AG04450 (cell line): ENCODE results near the gene CDK14. TPM values are rescaled to one million over a fixed set of nuclear protein-coding genes. Genes with fewer than 3 reads are reported as not detected.

Experiments used
- CTCF ChIA-PET: fragments of 300-600, 350-600 bp; formaldehyde crosslinking; extraction: SDS; loops from one replicate; lab custom pipeline; 2022; ENCODE audit warnings: antibody characterized with exemption, inconsistent platforms; lab: Charles Lee
- POLR2A ChIA-PET: fragments of 350-600 bp; formaldehyde crosslinking; extraction: SDS; loops from one replicate; lab custom pipeline; 2021; ENCODE audit warnings: antibody characterized with exemption, inconsistent platforms; lab: Yijun Ruan, JAX
- DNase-seq: peaks from one replicate; pipeline ENCODE4 v3.0.0-alpha.2; 2011; ENCODE audit warnings: low read depth, low spot score
- H3K27ac ChIP-seq: one replicate; pipeline ENCODE4 v1.5.1; 2012; ENCODE audit warnings: low read depth, low read length, control low read depth
- H3K27me3 ChIP-seq: one replicate; pipeline ENCODE4 v1.6.0; 2012; ENCODE audit warnings: low read length; ENCODE audit not compliant: control insufficient read depth, insufficient read depth
- H3K4me3 ChIP-seq: 2 replicates; pipeline ENCODE4 v1.5.1; 2011; ENCODE audit warnings: mild to moderate bottlenecking, low read depth, low read length, control low read depth
- H3K9me3 ChIP-seq: 2 replicates; pipeline ENCODE4 v1.5.1; 2012; ENCODE audit warnings: low read length; ENCODE audit not compliant: control insufficient read depth, insufficient read depth
- polyA plus RNA-seq: library from polyadenylated mRNA; depleted of rRNA; stranded (reverse); fragments of >200 nt; gene quantifications from 2 replicates; pipeline ENCODE4 v1.2.3, GENCODE V29; 2011
- TF ChIP-seq, protein P1 (sequence below): IDR thresholded peaks from 2 replicates; pipeline ENCODE4 v1.5.1; 2011; ENCODE audit warnings: low read depth, low read length, control low read depth, inconsistent platforms

The CDK14 gene
- polyA plus RNA-seq, 1 experiment: 28.4 TPM

DNA sequence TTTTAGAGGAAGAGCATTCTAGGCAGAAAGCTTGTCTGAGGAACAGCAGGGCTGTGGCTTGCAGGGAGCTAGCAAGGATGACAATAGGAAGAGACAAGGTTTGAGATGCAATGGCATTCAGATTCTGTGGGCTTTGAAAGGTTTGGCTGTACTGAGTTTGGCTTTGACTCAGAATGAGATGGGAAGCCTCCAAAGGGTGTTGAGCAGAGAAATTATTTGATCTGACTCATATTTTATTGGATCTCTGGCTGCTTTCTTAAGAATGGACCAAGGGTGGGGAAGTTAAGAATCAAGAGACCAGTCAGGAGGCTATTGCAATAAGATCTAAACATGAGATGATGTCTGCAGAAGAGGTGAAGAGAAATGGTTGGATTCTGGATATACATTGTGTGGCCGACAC is 273.2 kb downstream of the CDK14 start:
- Histone ChIP-seq H3K4me3 (no peak overlapping the region), H3K27me3 (no peaks in the 10 kb centered on the region), H3K9me3 (no peaks in the 10 kb centered on the region), H3K27ac (no peak overlapping the region)
- ChIA-PET POLR2A (no interaction called here), CTCF (no interaction called here)
- TF ChIP-seq, protein P1, sequence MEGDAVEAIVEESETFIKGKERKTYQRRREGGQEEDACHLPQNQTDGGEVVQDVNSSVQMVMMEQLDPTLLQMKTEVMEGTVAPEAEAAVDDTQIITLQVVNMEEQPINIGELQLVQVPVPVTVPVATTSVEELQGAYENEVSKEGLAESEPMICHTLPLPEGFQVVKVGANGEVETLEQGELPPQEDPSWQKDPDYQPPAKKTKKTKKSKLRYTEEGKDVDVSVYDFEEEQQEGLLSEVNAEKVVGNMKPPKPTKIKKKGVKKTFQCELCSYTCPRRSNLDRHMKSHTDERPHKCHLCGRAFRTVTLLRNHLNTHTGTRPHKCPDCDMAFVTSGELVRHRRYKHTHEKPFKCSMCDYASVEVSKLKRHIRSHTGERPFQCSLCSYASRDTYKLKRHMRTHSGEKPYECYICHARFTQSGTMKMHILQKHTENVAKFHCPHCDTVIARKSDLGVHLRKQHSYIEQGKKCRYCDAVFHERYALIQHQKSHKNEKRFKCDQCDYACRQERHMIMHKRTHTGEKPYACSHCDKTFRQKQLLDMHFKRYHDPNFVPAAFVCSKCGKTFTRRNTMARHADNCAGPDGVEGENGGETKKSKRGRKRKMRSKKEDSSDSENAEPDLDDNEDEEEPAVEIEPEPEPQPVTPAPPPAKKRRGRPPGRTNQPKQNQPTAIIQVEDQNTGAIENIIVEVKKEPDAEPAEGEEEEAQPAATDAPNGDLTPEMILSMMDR: no peak
- DNase-seq: no peak

DNA sequence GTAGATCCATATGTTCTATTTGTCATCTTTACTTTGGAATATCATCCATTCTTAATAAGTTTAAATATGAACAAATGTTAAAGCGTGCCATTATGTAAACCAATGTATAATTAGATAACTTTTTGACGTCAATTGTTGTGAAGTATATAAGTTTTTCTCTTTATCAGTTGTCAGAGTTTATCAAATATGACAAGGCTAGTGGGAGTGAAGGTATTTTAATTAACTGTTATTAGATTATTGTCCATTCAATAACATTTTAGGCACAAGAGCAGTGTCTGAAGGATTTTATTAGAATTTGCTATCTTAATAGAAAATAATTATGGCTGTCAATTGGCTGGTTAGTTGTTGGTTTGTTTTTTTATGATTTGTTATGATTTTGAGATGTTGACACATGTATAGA is 280.6 kb downstream of the CDK14 start:
- ChIA-PET POLR2A (no interaction called here), CTCF (interaction anchor here (1.0 kb wide), 1 partner anchor 15 kb away, joined by 3 read pairs; no protein-coding TSS in a partner anchor)
- Histone ChIP-seq H3K27me3 (no peaks in the 10 kb centered on the region), H3K9me3 (no peaks in the 10 kb centered on the region), H3K27ac (no peak overlapping the region), H3K4me3 (no peak overlapping the region)
- TF ChIP-seq, protein P1: no peak
- DNase-seq: no peak

DNA sequence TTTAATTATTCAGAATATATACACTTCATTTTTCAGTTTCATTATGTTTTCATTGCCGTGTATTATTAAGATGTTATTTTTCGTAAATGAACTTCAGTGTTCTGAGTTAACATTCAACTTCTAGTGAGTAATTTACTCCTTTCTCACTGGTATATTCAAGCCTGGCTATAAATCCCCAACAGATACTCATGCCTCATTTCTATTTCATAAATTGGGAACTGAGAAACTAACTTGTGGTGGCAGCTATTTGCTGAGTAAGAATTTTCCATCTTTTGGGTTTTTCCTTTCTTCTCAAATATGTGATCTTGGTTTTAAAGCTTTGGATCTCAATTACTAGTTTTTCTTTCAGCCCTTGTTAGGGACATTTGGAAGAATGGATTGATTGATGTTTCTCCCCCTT is 281.1 kb downstream of the CDK14 start:
- no peaks in the 10 kb centered on the region for H3K9me3 ChIP-seq
- TF ChIP-seq, protein P1: no peak
- ChIA-PET POLR2A (no interaction called here), CTCF (interaction anchor here (1.0 kb wide), 1 partner anchor 14 kb away, joined by 3 read pairs; no protein-coding TSS in a partner anchor)
- H3K4me3 ChIP-seq: no peak overlapping the region
- H3K27ac ChIP-seq: no peak overlapping the region
- no peak for DNase-seq
- no peaks in the 10 kb centered on the region for H3K27me3 ChIP-seq

DNA sequence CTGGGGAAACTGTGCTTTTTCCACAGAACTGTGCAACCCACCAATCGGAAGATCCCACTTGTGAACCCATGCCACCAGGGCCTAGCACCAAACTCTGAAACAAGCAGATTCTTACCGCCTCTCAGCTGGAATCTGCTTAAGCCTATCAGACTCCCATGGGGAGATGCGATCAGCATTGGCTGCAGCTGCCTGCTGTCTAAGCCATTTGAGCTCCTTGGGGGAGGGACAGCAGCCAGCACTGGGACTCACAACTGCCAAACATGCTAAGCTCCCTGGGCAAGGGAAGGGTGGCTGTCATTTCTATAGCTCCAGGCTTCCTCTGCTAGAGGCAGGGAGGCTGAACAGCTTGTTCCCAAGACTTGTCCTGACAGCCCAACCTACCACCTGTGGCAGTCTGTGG is 283.8 kb downstream of the CDK14 start:
- DNase-seq: no peak
- Histone ChIP-seq H3K4me3 (no peak overlapping the region), H3K27me3 (no peaks in the 10 kb centered on the region), H3K27ac (no peak overlapping the region), H3K9me3 (no peaks in the 10 kb centered on the region)
- ChIA-PET CTCF (no interaction called here), POLR2A (no interaction called here)
- TF ChIP-seq, protein P1: no peak

DNA sequence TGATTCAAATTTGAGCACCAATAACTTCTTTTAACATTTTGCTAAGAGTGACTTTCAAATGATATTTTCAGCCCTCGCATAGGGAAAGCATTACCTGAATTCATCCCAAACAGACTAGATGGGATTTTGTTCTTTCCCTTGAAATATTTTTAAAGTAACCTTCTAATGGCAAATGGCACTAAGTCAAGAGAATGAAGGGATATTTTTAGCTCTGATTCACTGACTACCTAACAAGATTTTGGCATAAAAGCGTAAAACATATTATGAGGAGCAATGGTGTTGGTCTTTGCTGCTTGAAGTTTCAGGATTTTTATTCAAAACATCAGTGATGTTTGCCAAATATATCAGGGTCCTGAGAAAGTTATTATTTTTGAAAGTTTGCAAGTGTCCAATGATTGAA is 290.3 kb downstream of the CDK14 start:
- ChIA-PET CTCF (no interaction called here), POLR2A (no interaction called here)
- Histone ChIP-seq H3K27ac (no peak overlapping the region), H3K4me3 (no peak overlapping the region), H3K27me3 (no peaks in the 10 kb centered on the region), H3K9me3 (no peaks in the 10 kb centered on the region)
- DNase-seq: no peak
- TF ChIP-seq, protein P1: no peak
